SKM-1 treated with dmso at 0.1 percent for 144 hours (cell line): ENCODE results near the gene VIPR2.

Experiments used
- DNase-seq: peaks from one replicate; lab custom pipeline; 2025; ENCODE audit not compliant: unreplicated experiment; lab: John Stamatoyannopoulos, UW

VIPR2 gene

GRCh38 chr7:159068893-159069448 is 75.7 kb downstream of the VIPR2 start:
- DNase-seq, result no peak

- DNase-seq, result no peak
Measured at GRCh38 chr7:159068488-159068811, 76.2 kb downstream of the VIPR2 start.

DNA sequence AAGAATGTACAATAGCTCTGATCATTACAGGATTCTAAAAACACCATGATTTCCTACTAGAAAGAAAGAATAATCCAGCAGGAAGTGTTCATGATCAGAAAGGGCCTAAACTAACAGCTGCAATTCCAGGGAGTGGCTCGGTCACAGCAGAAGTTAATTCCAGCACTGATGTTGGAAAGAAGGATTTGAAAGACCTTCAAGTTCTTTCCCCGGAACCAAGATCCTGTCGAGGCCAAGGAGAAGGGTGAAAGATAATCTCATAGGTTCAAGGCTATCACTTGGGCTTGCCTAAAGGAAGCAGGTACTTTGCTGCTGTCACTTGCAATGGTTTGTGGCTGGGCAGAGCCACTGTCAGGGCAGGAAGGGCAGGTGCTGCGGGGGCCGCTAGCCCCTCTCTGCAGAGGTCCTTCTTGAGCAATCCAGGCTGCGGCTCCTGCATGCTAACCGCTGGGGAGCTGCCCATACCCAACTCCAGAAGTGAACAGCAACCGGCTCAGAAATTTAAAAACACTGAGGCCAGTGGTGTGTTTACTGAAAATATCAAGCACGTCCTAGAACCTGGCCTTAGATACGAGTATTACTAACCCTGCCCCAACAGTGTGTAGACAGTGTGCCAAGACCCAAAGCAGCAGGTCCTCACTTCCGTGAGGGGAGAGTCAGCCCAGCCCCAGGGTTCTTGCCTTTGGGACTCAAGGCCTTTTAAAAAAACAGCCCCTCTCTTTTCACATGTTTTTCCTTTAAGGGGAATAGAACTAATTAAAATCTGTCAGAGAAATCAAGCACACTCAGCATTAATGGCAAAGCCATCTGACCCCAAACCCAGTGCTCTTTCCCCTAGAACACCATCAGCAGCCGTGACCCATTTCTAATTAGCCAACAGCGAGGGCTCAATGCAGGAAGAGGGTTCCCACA is 76.8 kb downstream of the VIPR2 start:
- no peak for DNase-seq

- DNase-seq, result no peak
Measured at GRCh38 chr7:159066816-159067575, 77.7 kb downstream of the VIPR2 start.

DNA sequence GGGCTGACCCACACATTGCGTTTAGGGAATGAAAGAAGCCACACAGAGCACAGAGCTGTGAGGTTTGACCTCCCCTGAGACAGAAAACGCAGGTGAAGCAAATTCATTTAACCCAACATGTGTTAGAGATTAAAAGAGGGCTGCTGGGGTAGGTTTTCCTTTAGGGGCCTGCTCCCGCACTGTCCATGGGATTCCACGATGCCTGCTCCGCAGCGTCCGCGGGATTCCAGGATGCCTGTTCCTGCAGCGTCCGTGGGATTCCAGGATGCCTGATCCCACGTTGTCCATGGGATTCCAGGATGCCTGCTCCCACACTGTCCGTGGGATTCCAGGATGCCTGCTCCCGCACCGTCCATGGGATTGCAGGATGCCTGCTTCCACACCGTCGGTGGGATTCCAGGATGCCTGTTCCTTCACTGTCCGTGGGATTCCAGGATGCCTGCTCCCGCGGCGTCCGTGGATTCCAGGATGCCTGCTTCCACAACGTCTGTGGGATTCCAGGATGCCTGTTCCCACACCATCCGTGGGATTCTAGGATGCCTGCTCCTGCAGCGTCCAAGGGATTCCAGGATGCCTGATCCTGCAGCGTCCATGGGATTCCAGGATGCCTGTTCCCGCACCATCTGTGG is 78.7 kb downstream of the VIPR2 start:
- no peak for DNase-seq

DNA sequence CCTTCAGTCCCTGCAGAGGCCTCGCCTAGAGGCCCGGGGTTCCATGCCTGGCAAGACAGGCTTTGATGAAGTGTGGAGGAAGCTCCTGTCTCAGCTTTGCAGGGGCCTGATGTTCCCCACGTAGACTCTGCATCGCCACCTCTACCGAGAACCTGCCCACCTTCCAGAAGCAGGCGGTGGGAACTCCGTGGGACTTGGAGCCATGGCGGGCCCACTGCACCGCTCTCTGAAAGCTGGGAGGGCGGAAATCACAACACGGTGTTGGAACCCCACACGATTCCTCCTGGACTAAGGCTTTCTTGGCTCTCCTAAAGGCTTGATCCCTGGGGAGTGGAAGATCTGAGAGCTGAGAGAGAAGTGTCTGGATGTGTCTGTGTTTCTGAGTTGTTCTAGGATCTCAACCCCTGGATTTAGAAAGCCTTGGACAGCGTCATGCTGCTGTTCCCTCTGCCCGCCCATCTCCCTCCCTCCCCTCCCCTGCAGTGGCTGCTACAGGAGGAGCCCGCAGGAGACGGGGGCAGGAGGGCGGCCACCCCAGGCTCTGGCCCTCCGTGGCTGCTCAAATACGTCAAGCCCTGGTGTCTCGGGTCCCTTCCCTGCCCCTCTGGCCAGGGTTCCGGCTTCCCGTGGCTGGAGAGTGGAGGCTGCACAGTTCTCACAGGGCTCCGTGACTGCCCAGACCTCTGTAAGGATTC is 79.7 kb downstream of the VIPR2 start:
- no peak for DNase-seq

GRCh38 chr7:159064121-159064815 is 80.4 kb downstream of the VIPR2 start:
- DNase-seq, result no peak

GRCh38 chr7:159063046-159063840 is 81.4 kb downstream of the VIPR2 start:
- DNase-seq, result no peak

GRCh38 chr7:159062569-159062968 is 82.1 kb downstream of the VIPR2 start:
- DNase-seq, result no peak

GRCh38 chr7:159061674-159062212 is 82.9 kb downstream of the VIPR2 start:
- DNase-seq, result no peak

- DNase-seq, result no peak
Measured at GRCh38 chr7:159061209-159061608, 83.5 kb downstream of the VIPR2 start.

- no peak for DNase-seq
Measured at GRCh38 chr7:159060440-159060839, 84.2 kb downstream of the VIPR2 start.

GRCh38 chr7:159059629-159060028 is 85.0 kb downstream of the VIPR2 start:
- DNase-seq, result no peak

DNA sequence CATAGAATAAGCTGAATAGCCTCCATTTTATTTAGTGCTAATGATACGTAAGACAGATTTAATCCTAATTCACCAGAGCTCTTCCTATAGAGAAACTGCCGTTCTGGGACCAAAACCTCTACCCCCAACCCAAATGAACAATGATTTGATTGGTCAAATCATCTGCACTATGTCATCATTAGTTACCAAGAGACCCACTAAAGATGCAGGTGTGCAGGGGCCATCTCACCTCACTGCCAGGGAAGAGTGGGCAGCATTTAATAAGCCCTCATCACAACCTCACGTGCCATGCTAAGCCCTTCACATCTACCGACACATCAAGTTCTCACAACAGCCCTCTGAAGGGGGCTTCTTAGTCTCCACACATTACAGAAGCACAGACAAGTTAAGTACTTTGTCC is 87.0 kb downstream of the VIPR2 start:
- DNase-seq, result no peak

DNA sequence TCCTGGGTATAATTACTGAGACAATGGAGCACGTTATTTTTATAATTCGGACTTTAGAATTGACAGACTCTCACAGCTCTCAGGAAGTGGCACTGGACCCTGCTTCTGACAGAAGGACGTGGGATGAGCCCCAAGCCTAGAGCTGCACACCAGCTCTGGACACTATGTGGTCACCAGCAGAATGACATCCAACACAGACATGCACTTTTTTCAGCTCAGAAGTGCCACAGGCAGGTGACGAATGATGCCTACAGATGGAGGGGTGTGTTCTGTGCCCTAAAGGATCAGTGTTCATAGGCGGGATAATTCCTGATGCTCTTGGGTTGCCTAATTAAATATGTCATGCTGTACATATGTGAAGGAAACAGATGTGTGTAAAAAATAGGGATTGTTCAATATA is 87.9 kb downstream of the VIPR2 start:
- DNase-seq, result no peak

GRCh38 chr7:159051916-159052315 is 92.8 kb downstream of the VIPR2 start:
- no peak for DNase-seq

- no peak for DNase-seq
Measured at GRCh38 chr7:159050704-159051103, 94.0 kb downstream of the VIPR2 start.

DNA sequence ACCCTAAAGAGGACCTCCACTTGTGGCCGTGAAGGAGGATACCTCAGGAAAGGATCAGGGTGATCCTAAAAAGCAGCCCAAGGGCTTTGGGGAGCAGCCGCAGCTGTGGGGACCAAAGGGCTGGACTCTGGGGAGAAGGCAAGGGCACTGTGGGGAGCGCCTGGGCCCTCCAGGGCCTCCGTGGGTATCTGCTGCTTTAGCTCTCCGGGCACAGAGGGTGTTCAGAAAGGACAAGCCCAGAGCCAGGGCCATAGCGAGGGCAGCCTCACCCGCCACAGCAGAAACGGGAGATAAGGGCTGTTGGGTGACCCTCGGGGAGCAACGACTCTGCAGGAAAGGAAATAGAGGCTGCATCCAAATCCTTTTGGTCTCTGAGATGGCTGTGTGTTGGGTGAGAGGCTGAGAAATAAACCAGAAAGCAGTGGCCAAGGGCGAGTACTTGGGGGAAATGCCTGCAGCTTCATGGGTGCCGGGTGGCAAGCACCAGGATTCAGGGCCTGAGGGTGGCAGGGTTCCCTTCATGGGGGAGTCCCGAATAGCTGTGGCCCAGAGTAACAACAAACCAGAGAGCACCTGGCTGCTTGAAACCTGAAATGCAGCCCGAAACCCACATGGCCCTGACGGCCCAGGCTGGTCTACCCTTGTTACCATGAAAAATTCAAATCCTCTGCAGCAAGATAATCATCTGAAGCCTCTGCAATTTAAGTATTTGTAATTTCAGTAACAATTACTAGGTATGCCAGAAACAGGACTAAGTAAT is 95.2 kb downstream of the VIPR2 start:
- no peak for DNase-seq

DNA sequence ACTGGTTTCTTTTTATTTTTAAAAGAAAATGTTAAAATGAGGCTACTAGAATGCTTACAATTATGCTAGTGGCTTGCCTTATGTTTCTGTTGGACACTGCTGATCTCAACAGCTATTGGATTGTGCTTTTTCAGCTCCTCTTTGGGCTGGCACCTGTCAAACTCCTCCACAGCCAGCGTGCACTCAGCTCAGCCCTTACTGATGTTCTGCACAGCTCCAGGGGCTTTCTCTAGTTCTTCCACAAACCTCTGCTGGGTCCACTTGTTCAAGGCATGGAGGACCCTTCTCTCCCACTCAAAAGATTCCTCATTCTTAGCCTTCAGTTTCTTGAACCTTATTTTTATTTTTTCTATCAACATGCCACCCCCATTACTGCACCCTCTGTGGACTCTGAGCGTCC is 96.0 kb downstream of the VIPR2 start:
- no peak for DNase-seq
